PC-3 (cell line): ENCODE results near the gene MOK.

Experiments used
- CTCF ChIP-seq: fragments of 300-600 bp; sonication (generic); conservative IDR thresholded peaks from 2 replicates; pipeline ENCODE4 v1.5.1; 2017; ENCODE audit warnings: antibody characterized with exemption, low read depth, mild to moderate bottlenecking, low read length
- EZH2phosphoT487 ChIP-seq: fragments of 300-600 bp; sonication (generic); IDR thresholded peaks from 2 replicates; pipeline ENCODE4 v1.6.1; 2018; ENCODE audit warnings: mild to moderate bottlenecking, antibody characterized with exemption, low read length, borderline replicate concordance

- TF ChIP-seq CTCF = no peak
- no peak for TF ChIP-seq EZH2phosphoT487
Observed at GRCh38 chr14:102282751-102283465, 22.1 kb downstream of the MOK start.
